Rectal smooth muscle tissue (tissue), 1 donor: ENCODE measurements around the gene C1orf116.

Experiments used
- H3K27ac ChIP-seq: one replicate; pipeline ENCODE4 v1.7.0; 2013; ENCODE audit warnings: low read depth, low read length, inconsistent platforms
- H3K27me3 ChIP-seq: one replicate; pipeline ENCODE4 v1.7.0; 2013; ENCODE audit warnings: low read length; ENCODE audit not compliant: control insufficient read depth, insufficient read depth
- H3K36me3 ChIP-seq: one replicate; pipeline ENCODE4 v1.7.0; 2013; ENCODE audit warnings: low read length; ENCODE audit not compliant: control insufficient read depth, insufficient read depth
- H3K4me1 ChIP-seq: one replicate; pipeline ENCODE4 v1.7.0; 2013; ENCODE audit warnings: low read length; ENCODE audit not compliant: control insufficient read depth, insufficient read depth
- H3K4me3 ChIP-seq: one replicate; pipeline ENCODE4 v1.7.0; 2013; ENCODE audit warnings: low read length
- H3K9ac ChIP-seq: one replicate; pipeline ENCODE4 v1.7.0; 2013; ENCODE audit warnings: low read length

C1orf116 gene

DNA sequence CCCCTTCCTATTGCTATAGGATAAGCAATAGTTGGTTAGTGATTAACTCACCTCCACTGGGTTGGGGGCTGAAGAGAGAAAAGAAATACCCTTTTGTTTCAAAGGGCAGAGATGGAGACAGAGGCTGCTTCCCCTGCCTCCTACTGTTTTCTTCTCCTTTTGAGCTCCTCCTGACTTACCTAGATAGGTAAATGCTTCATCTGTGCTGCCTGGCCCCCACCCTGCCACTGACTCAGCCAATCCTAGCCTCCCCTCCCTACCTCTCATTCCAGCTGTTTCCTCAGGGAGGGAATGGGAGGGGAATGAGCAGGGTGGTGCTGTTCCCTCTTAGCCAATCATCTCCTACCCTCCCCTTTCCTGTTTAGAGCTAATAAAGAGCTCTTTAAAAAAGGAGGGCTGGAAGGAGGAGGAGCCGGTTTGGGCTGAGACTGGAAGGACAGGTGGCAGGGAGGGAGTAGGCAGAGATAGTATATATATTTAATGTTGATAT is at the start of gene C1orf116:
Gene C1orf116, minus strand, starts transcription at position 229 of the 490 bp plus-strand sequence. CDS start 5,158 bp downstream, outside the sequence.
- H3K27ac ChIP-seq: no peak within 1 kb of the TSS
- no peaks in the 10 kb centered on the region for H3K4me1 ChIP-seq
- peak within 1 kb of the TSS; percentile 47 for H3K4me3 ChIP-seq
- no peak within 1 kb of the TSS for H3K9ac ChIP-seq
- no peaks in the 10 kb centered on the region for H3K27me3 ChIP-seq
- no peaks in the 10 kb centered on the region for H3K36me3 ChIP-seq

GRCh38 chr1:207081806-207082205 is 49.2 kb upstream of the C1orf116 start:
- H3K4me1 ChIP-seq: no peaks in the 10 kb centered on the region
- H3K27ac ChIP-seq: no peak overlapping the region
- H3K36me3 ChIP-seq: no peaks in the 10 kb centered on the region
- no peak overlapping the region for H3K4me3 ChIP-seq
- H3K9ac ChIP-seq: no peak overlapping the region
- H3K27me3 ChIP-seq: no peaks in the 10 kb centered on the region

DNA sequence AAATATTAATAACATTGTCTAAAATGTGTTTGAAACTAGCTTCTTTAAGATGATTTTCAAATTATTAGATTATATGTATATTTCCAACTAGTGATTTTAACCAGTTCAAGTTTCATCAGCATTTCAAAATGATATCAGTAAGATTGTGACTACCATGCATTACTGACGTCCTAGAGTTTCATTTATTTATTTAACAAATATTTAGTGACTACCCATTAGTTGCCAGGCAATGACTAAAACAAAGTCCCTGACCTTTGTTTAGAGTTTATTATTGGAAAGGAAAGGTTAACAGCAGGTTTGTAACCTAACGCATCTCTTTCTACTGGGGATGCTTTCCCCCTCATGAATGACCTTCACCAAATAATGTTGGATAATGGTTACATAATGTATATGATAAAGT is 48.5 kb upstream of the C1orf116 start:
- Histone ChIP-seq H3K27ac (no peak overlapping the region), H3K4me3 (no peak overlapping the region), H3K36me3 (no peaks in the 10 kb centered on the region), H3K9ac (no peak overlapping the region), H3K27me3 (no peaks in the 10 kb centered on the region), H3K4me1 (no peaks in the 10 kb centered on the region)

- H3K9ac ChIP-seq: no peak overlapping the region
- no peak overlapping the region for H3K27ac ChIP-seq
- no peaks in the 10 kb centered on the region for H3K4me1 ChIP-seq
- H3K4me3 ChIP-seq: no peak overlapping the region
- no peaks in the 10 kb centered on the region for H3K36me3 ChIP-seq
- H3K27me3 ChIP-seq: no peaks in the 10 kb centered on the region
These were observed 47.2 kb upstream of the C1orf116 start for GRCh38 chr1:207079706-207080241.

DNA sequence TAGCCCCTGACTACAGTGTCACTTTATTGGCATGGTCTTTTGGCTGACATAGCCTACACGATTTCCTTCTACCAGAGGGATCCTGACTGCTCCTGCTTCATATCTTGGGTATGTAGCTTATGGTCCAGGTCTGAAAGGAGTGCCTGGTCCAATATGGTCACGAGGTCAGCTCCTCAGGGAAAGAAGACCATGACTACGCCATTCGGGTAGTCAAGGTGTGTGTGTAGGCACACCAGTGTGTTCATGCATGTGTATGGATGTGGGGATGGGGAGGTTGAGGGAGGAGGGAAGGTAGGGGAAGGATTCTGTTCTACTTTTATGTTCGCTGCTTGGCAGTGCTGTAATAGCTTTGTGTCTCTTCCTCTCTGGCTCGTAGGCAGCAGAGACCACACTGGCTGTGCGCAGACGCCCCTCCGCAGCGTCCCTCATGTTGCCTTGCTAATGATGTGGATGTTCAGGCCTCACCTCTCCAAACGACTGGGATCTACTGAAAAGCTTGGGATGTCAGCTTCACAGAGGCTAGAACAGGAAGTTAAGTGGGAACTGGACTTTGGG is 46.1 kb upstream of the C1orf116 start:
- no peak overlapping the region for H3K4me3 ChIP-seq
- H3K27me3 ChIP-seq: no peaks in the 10 kb centered on the region
- no peak overlapping the region for H3K9ac ChIP-seq
- no peak overlapping the region for H3K27ac ChIP-seq
- H3K4me1 ChIP-seq: no peaks in the 10 kb centered on the region
- no peaks in the 10 kb centered on the region for H3K36me3 ChIP-seq

DNA sequence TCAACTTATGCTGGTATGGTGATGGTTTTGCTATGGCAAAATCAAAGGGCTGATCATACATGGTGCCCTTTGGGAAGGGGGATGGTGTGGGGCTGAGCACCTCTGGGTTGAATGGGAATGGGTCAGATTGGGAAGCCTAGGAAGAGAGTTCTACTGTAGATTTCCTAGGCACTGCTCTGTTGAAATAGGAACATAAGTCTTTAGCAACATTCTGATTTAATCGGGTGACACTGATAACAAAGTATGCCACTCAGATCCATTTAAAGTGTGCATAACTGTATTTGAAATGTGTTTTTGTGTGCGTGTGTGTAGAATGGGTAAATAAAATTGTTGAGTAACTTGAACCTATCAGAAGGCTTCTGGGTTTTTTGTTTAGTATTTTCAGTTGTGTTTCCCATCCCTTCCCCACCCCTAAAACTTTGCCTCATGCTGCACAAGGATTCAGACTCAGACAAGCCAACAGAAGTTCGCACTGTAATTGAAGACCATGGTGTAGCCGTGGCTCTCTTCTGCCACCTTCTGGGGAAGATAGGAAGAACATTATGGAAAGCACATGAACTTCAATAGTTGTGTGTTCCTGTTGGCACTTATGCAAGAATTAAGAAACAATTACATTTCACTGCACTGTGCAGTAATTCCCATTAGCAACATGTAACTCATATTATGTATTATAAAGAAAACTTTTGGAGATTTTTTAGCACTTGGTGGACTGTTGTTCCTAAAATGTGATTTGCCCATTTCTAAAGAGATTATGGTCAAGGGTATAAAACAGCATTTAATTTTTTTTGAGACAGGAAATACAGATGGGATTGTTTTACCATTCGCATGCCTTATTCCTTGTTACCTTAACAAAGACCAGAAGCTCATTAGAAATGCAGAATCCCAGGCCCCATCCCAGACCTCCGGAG is 45.2 kb upstream of the C1orf116 start:
- H3K4me1 ChIP-seq: no peaks in the 10 kb centered on the region
- no peak overlapping the region for H3K27ac ChIP-seq
- no peaks in the 10 kb centered on the region for H3K27me3 ChIP-seq
- H3K9ac ChIP-seq: no peak overlapping the region
- no peaks in the 10 kb centered on the region for H3K36me3 ChIP-seq
- H3K4me3 ChIP-seq: no peak overlapping the region

DNA sequence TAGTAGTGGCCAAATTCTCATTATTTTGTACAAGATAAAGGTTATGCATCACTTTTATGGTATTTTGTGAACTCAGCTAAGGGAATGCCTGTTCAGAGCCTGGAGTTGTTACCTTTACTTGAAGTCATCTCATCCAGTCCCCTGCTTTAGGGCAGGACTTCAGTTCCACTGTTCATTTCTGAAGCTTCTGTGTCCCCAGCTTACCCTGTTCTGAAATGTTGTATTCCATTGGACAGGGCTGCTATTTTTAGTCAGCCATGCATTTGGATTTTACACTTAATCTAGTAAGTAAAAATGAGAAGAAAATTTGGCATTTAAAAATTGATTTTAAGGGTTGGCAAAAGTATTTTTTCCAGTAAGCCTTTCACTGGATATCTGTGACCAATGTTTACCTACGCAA is 44.5 kb upstream of the C1orf116 start:
- no peak overlapping the region for H3K27ac ChIP-seq
- no peaks in the 10 kb centered on the region for H3K27me3 ChIP-seq
- no peak overlapping the region for H3K9ac ChIP-seq
- H3K4me3 ChIP-seq: no peak overlapping the region
- no peaks in the 10 kb centered on the region for H3K4me1 ChIP-seq
- H3K36me3 ChIP-seq: peaks cover 5% of the 10 kb centered on the region

- Histone ChIP-seq H3K27me3 (no peaks in the 10 kb centered on the region), H3K4me3 (no peak overlapping the region), H3K4me1 (no peaks in the 10 kb centered on the region), H3K27ac (no peak overlapping the region), H3K9ac (no peak overlapping the region), H3K36me3 (peaks cover 7% of the 10 kb centered on the region)
These were observed 43.8 kb upstream of the C1orf116 start for GRCh38 chr1:207076181-207076955.

DNA sequence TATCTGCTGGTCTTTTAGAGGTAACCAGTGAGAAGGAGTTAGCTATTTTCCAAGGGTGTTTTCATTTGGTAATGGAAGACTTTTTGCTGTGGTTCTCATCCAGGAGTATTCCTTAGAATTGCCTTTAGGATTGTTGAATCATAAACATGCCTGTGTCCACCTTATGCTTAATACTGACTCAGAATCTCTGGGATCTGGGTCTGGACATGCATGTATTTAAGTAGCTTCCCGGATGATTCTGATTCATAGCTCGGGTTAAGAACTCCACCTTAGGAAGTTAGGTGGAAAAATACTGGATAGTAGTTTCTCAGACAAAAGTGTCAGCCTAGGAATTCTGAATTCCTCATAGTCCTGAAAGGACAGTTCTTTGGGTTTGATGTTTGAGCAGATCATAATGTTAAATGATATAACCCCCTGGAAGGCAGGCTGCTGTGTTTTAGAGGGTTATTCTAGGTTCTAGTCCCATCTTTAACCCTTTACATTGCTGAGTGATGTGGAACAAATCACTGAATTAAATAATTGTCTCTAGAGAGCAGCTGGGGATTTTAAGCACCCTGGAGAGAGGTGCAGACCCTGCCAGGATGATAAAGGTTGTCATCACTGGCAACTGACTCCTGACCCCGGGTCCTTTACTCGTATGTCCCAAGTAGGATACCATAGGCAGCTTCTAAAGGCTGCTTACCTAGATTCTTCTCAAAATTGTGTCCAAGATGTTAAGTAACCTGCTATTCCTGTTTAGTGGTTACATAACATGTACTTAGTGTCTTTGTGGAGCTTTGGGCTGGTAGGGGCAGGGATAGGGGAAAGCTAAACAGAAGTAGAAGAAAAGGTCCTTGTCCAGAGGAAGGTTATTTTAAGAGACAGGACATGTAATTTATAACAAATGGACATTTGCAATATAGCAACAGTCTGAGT is 41.6 kb upstream of the C1orf116 start:
- no peaks in the 10 kb centered on the region for H3K4me1 ChIP-seq
- H3K27ac ChIP-seq: no peak overlapping the region
- no peak overlapping the region for H3K9ac ChIP-seq
- peaks cover 13% of the 10 kb centered on the region for H3K36me3 ChIP-seq
- H3K4me3 ChIP-seq: no peak overlapping the region
- no peaks in the 10 kb centered on the region for H3K27me3 ChIP-seq

DNA sequence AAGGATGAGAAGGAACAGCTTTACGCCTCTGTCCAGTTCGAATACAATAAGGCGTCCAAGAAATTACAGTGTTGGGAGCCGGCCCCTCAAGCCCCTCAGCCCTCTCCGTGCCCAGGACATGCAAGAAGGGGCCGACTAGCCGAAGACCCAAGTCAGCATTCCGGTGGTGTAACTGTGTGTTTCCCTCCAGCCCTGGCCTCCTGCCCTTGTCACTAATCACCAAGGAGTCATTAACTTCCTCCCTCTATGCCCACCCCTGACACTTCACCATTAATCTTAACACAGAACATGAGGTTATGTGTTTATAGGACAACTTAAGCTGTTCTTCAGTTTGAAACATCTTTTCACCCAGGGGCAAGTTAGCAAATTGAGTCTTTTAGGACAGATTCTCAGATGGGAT is 39.7 kb upstream of the C1orf116 start:
- Histone ChIP-seq H3K36me3 (peaks cover 13% of the 10 kb centered on the region), H3K9ac (no peak overlapping the region)

DNA sequence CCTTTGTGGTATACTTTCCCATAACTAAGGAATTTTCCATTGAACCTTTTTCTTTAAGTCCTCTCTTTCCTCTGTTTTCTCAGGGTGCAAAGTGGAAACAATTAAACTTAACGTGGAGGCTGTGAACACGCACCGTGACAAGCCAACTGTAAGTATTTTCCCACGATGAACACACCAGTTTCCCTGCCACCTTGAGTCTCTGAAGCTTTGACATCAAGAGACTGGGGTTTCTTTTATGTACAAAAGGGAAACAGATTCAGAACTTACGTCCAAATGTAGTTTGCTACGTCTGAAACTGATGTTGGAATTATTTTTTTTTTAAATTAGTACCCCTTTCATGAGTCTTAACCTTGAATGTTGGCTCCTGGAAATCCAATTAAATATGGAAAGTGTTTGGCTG is 38.9 kb upstream of the C1orf116 start:
- peaks cover 13% of the 10 kb centered on the region for H3K36me3 ChIP-seq
- no peak overlapping the region for H3K27ac ChIP-seq
- no peak overlapping the region for H3K9ac ChIP-seq
- no peak overlapping the region for H3K4me3 ChIP-seq
- H3K27me3 ChIP-seq: no peaks in the 10 kb centered on the region
- H3K4me1 ChIP-seq: no peaks in the 10 kb centered on the region

More for the DNA sequence above, 39.7 kb upstream of the C1orf116 start:
- H3K27me3 ChIP-seq: no peaks in the 10 kb centered on the region
- no peak overlapping the region for H3K27ac ChIP-seq
- H3K4me3 ChIP-seq: no peak overlapping the region
- no peaks in the 10 kb centered on the region for H3K4me1 ChIP-seq
